ENCODE results near the gene MAMDC2.

DNA sequence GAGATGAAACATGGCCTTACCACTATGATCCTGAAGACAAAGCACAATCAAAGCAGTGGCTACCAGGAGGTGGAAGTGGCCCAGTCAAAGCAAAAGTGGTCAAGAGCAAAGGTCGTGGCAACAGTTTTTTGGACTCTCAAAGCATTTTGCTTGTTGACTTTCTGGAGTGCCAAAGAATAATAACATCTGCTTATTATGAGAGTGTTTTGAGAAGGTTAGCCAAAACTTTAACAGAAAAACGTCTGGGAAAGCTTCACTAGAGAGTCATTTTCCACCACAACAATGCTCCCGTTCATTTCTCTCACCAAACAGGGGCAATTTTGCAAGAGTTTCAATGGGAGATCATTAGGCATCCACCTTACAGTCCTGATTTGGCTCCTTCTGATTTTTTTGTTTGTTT lies 33.6 kb upstream of the MAMDC2 start:
- TF ChIP-seq POLR2A (IDR thresholded peaks at IDR 0.05) (no peak), CTCF (IDR thresholded peaks at IDR 0.05) (no peak), POLR2AphosphoS5 (IDR thresholded peaks at IDR 0.05) (no peak)
